Immature natural killer cell (primary cell): ENCODE measurements around the gene ELOVL5. TPM values are rescaled to one million over a fixed set of nuclear protein-coding genes. Genes with fewer than 3 reads are reported as not detected.

Experiments used
- DNase-seq, 3 donors: peaks; one replicate each; pipeline ENCODE4 v3.0.0; 2022; ENCODE audit warnings: mixed read lengths in 1 of 3
- H3K27ac Mint-ChIP-seq, 6 donors: one replicate each; pipeline ENCODE4 v1.8.0; 2020; ENCODE audit warnings: mixed read lengths in 6 of 6, mild to moderate bottlenecking in 5 of 6, inconsistent platforms in 4 of 6, moderate library complexity in 3 of 6
- H3K27me3 Mint-ChIP-seq, 3 donors: one replicate each; pipeline ENCODE4 v1.8.0; 2020 to 2021; ENCODE audit warnings: low read depth in 3 of 3, mild to moderate bottlenecking in 3 of 3, mixed read lengths in 3 of 3, moderate library complexity in 3 of 3, inconsistent platforms in 1 of 3
- H3K36me3 Mint-ChIP-seq, 3 donors: one replicate each; pipeline ENCODE4 v1.8.0; 2020; ENCODE audit warnings: mixed read lengths in 3 of 3, inconsistent platforms in 2 of 3, mild to moderate bottlenecking in 2 of 3
- H3K4me1 Mint-ChIP-seq, 2 donors: one replicate each; pipeline ENCODE4 v1.8.0; 2020; ENCODE audit warnings: inconsistent platforms in 2 of 2, mild to moderate bottlenecking in 2 of 2, mixed read lengths in 2 of 2, moderate library complexity in 1 of 2
- H3K4me3 Mint-ChIP-seq, 5 donors: one replicate each; pipeline ENCODE4 v1.8.0; 2020; ENCODE audit warnings: mild to moderate bottlenecking in 5 of 5, mixed read lengths in 5 of 5, inconsistent platforms in 3 of 5, moderate library complexity in 3 of 5
- H3K9me3 Mint-ChIP-seq, 6 donors: one replicate each; pipeline ENCODE4 v1.8.0; 2020; ENCODE audit warnings: mild to moderate bottlenecking in 6 of 6, mixed read lengths in 6 of 6, inconsistent platforms in 4 of 6, moderate library complexity in 3 of 6
- polyA plus RNA-seq, 3 donors: library from polyadenylated mRNA; unstranded; fragments of 300-500 nt; fragmentation: Illumina TruSeq; gene quantifications; one replicate each; pipeline ENCODE4 v1.2.3, GENCODE V29; 2021

ELOVL5 gene
- polyA plus RNA-seq, 3 donors from 2014 or later = 45.4 to 85.2 (median 63.0) TPM

GRCh38 chr6:53240139-53240538 is 108.6 kb downstream of the ELOVL5 start:
- no peak for DNase-seq
- no peak overlapping the region for H3K27ac Mint-ChIP-seq
- peaks cover 0 to 1% (median 0%) of the 10 kb centered on the region in 3 donors for H3K27me3 Mint-ChIP-seq
- peaks cover 9 to 11% of the 10 kb centered on the region in 2 donors for H3K4me1 Mint-ChIP-seq
- H3K4me3 Mint-ChIP-seq = no peak overlapping the region
- peaks cover 0 to 1% (median 0%) of the 10 kb centered on the region in 6 donors for H3K9me3 Mint-ChIP-seq
- H3K36me3 Mint-ChIP-seq = peaks cover 0 to 13% (median 11%) of the 10 kb centered on the region in 3 donors

DNA sequence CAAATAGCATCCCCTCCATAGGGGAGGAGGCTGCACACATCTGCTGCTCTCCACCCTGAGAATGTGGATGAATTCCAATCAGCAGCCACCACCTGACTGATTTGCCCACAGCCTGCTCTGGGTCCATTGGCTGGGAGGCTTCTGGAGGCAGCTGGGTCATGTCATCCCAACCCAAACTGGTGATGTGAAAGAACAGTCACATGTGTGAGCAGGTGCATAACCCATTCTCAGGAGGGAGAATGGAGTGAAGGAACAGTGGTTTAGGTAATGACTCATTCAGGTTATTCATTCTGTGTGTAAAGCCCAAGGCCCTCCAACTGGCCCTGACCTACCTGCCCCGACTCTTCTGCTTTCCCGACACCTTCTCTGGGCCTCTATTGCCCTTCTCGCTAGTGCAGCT is 109.2 kb downstream of the ELOVL5 start:
- Mint-ChIP-seq H3K27ac (no peak overlapping the region), H3K4me1 (peaks cover 3 to 5% of the 10 kb centered on the region in 2 donors), H3K9me3 (peaks cover 0 to 1% (median 0%) of the 10 kb centered on the region in 6 donors), H3K27me3 (peaks cover 0 to 1% (median 0%) of the 10 kb centered on the region in 3 donors), H3K4me3 (no peak overlapping the region), H3K36me3 (peaks cover 0 to 13% (median 11%) of the 10 kb centered on the region in 3 donors)
- no peak for DNase-seq

DNA sequence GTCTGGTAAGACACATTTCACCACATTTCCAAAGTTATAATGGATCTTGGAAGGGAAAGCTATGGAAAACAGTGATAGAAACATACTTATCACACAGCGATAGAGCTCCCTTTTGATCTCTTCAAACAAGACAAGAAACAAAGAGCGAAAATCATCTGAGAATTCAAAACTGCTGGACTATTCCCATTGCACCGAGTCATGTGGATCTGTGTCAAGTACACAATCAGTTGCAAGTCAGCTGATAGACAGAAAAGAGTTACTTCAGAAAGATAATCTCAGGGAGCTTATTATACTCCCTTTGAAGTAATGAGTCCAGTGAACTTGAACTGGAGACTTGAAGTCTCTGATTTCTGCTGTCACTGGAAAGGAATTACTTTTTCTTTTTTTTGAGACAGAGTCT is 110.4 kb downstream of the ELOVL5 start:
- Mint-ChIP-seq H3K4me1 (no peaks in the 10 kb centered on the region), H3K9me3 (peaks cover 0 to 1% (median 0%) of the 10 kb centered on the region in 6 donors), H3K27ac (peak overlapping the region in 1 of 6 donors; percentile 32)

DNA sequence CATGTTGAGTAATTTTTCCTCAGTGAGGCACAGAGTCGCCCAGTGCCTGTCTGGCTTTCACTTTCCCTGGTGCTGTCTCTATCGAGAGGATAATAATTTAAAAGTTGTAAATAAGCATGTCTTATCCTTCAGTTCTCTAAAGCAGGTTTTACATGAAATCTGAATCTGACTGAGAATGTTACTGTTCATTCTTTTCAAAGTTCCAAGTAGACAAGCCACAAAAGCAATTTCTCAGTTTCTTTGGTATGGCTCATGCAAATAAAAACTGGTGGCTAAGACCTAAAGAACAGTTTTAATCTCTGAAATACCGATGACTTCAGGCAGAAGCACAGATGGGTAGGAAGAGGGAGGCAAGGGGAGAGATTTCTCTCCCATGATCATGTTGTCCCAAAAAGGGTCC is 112.5 kb downstream of the ELOVL5 start:
- H3K36me3 Mint-ChIP-seq = peaks cover 0 to 11% (median 6%) of the 10 kb centered on the region in 3 donors

More for the DNA sequence above, 110.4 kb downstream of the ELOVL5 start:
- Mint-ChIP-seq H3K4me3 (no peak overlapping the region), H3K36me3 (peaks cover 0 to 13% (median 11%) of the 10 kb centered on the region in 3 donors), H3K27me3 (peaks cover 0 to 1% (median 0%) of the 10 kb centered on the region in 3 donors)
- no peak for DNase-seq

DNA sequence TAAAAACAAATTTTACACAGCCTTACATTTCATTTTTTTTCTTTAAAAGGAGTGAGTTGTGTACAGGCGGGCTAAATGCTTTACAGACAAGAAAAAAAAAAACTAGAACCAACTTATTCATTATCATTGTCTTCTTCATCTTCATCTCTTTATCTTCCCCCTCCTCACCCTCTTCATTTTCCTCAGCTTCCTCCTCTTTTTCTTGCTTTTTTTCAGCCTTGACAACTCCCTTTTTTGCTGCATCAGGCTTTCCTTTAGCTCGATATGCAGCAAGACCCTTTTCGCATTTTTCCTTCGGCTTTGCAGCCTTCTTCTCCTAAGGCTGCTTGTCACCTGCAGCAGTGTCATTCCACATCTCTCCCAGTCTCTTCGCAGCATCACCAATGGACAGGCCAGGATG is 113.2 kb downstream of the ELOVL5 start:
- H3K9me3 Mint-ChIP-seq = peaks cover 0 to 1% (median 0%) of the 10 kb centered on the region in 6 donors
- DNase-seq = no peak
- H3K27ac Mint-ChIP-seq = no peak overlapping the region
- no peaks in the 10 kb centered on the region for H3K4me1 Mint-ChIP-seq
- peaks cover 0 to 8% (median 5%) of the 10 kb centered on the region in 3 donors for H3K36me3 Mint-ChIP-seq
- no peak overlapping the region for H3K4me3 Mint-ChIP-seq
- peaks cover 0 to 1% (median 0%) of the 10 kb centered on the region in 3 donors for H3K27me3 Mint-ChIP-seq

More for the DNA sequence above, 112.5 kb downstream of the ELOVL5 start:
- H3K9me3 Mint-ChIP-seq = peaks cover 0 to 1% (median 0%) of the 10 kb centered on the region in 6 donors
- peaks cover 0 to 1% (median 0%) of the 10 kb centered on the region in 3 donors for H3K27me3 Mint-ChIP-seq
- H3K27ac Mint-ChIP-seq = no peak overlapping the region
- H3K4me1 Mint-ChIP-seq = no peaks in the 10 kb centered on the region
- peak overlapping the region in 1 of 5 donors; percentile 39 for H3K4me3 Mint-ChIP-seq
- no peak for DNase-seq

DNA sequence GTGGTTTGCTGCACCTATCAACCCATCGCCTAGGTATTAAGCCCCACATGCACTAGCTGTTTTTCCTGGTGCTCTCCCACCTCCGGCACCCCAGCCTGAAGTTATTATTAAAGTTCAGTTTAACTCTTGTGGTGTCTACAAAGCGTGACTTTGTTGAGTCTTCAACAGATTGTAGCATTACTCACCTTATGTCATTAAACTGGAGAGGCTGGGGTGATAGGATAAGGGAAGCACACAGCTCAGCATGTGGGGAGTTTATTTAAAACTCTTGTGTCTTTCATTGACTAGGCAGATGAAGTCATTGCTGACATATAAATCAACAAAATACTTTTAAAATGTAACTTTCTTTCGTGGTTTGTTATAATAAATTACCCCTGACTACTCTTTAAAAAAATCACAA is 115.4 kb downstream of the ELOVL5 start:
- Mint-ChIP-seq H3K9me3 (peaks cover 0 to 1% (median 0%) of the 10 kb centered on the region in 6 donors), H3K4me1 (no peaks in the 10 kb centered on the region)

GRCh38 chr6:53230775-53231467 is 117.8 kb downstream of the ELOVL5 start:
- peaks cover 0 to 1% (median 0%) of the 10 kb centered on the region in 3 donors for H3K27me3 Mint-ChIP-seq
- no peaks in the 10 kb centered on the region for H3K9me3 Mint-ChIP-seq
- DNase-seq = no peak
- H3K4me1 Mint-ChIP-seq = no peaks in the 10 kb centered on the region
- no peaks in the 10 kb centered on the region for H3K36me3 Mint-ChIP-seq
- no peak overlapping the region for H3K4me3 Mint-ChIP-seq
- H3K27ac Mint-ChIP-seq = no peak overlapping the region

More for the DNA sequence above, 115.4 kb downstream of the ELOVL5 start:
- Mint-ChIP-seq H3K4me3 (no peak overlapping the region), H3K36me3 (peaks cover 0 to 3% (median 0%) of the 10 kb centered on the region in 3 donors), H3K27ac (no peak overlapping the region), H3K27me3 (peaks cover 0 to 1% (median 0%) of the 10 kb centered on the region in 3 donors)
- DNase-seq = no peak

DNA sequence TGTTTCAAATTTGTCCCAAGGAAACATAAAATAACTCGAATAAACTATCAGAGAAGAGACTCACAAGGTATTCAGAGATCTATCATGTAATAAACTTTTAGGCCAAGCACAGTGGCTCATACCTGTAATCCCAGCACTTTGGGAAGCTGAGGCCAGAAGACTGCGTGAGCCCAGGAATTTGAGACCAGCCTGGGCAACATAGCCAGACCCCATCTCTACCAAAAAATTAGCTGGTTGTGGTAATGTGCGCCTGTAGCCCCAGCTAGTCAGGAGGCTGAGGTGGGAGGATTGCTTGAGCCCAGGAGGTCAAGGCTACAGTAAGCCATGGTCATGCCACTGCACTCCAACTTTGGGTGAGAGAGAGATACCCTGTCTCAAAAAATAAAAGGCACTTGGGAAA is 120.9 kb downstream of the ELOVL5 start:
- no peaks in the 10 kb centered on the region for H3K27me3 Mint-ChIP-seq
- peaks cover 0 to 2% (median 0%) of the 10 kb centered on the region in 6 donors for H3K9me3 Mint-ChIP-seq
- no peaks in the 10 kb centered on the region for H3K36me3 Mint-ChIP-seq
- no peak overlapping the region for H3K27ac Mint-ChIP-seq
- no peak for DNase-seq
- H3K4me1 Mint-ChIP-seq = no peaks in the 10 kb centered on the region
- no peak overlapping the region for H3K4me3 Mint-ChIP-seq

- H3K27ac Mint-ChIP-seq = peak overlapping the region in 1 of 6 donors; percentile 2
- H3K9me3 Mint-ChIP-seq = peaks cover 0 to 2% (median 0%) of the 10 kb centered on the region in 6 donors
- no peak for DNase-seq
- H3K36me3 Mint-ChIP-seq = peaks cover 0 to 5% (median 0%) of the 10 kb centered on the region in 3 donors
- no peak overlapping the region for H3K4me3 Mint-ChIP-seq
- peaks cover 0 to 2% (median 0%) of the 10 kb centered on the region in 3 donors for H3K27me3 Mint-ChIP-seq
- no peaks in the 10 kb centered on the region for H3K4me1 Mint-ChIP-seq
Observed at GRCh38 chr6:53220605-53221004, 128.1 kb downstream of the ELOVL5 start.

Other genes starting within 250 kb of the ELOVL5 start
- not detected for gene GCM1, start 200.1 kb downstream of the ELOVL5 start, polyA plus RNA-seq
- gene GCLC, start 196.2 kb upstream of the ELOVL5 start, polyA plus RNA-seq = 10 to 100 TPM; 11.4 to 26.1 (median 20.7) TPM